HG03378 (cell line): ENCODE measurements around the gene NLRX1.
"Not testable (repeated sequence)": the region's sequence is repeated elsewhere in the genome, so short reads cannot be mapped to it uniquely, and the experiment has no call there.

Experiments
- ATAC-seq: cut with Tn5 transposase; IDR thresholded peaks from one replicate; pipeline ENCODE4 v1.9.1; 2021; ENCODE audit warnings: mild to moderate bottlenecking, moderate library complexity; ENCODE audit not compliant: unreplicated experiment

NLRX1 gene

GRCh38 chr11:119206511-119207414 lies 38.2 kb downstream of the NLRX1 start:
- no peak for ATAC-seq

DNA sequence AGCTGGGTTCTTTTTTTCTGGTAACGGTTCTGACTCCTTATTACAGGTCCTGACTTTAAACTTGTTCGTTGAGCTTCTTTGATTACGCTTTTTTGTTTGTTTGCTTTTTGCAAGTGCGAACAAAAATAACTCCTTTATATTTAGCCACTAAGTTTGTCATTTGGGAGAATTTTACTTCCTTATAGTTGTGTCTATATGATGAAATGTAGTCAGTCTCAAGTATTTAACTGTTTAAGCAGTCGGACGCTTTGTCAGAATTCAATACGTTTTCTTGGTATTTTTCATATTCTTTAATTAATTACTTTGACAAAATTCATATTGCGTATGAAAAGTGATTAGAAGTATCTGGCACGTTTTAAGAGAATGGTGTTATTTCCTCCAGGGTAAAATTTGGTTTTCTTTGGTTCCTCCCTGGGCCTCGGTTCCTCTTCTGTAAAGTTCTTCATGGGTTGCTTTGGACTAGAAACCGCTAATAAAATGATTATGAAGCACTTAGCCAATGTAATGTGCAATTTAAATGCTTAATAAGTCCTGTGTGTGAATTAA lies 39.0 kb downstream of the NLRX1 start:
- no peak for ATAC-seq

DNA sequence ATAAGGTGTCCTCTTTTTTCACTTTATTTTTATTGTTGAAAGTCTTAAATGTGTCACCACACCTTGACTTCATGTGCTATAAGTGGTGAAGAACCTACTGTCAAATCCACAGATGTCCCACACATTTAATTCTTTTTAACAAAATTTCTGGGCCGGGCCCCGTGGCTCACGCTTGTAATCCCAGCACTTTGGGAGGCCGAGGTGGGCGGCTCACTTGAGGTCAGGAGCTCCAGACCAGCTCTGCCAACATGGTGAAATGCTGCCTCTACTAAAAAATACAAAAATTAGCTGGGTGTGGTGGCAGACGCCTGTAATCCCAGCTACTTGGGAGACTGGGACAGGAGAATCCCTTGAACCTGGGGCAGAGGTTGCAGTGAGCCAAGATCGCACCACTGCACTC lies 40.7 kb downstream of the NLRX1 start:
- no peak for ATAC-seq

DNA sequence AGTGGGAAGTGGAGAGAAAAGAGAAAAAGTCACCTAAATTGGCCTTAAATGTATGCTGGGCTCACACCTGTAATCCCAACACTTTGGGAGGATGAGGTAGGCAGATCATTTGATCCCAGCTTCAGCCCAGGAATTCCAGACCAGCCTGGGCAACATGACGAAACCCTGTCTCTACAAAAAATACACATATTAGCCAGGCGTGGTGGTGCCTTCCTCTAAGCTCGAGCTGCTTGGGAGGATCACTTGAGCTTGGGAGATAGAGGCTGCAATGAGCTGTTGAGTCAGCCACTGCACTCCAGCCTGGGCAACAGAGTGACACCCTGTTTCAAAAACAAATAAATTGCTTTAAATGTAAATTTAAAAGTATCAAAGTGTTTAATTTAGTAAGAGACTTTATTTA lies 41.5 kb downstream of the NLRX1 start:
- no peak for ATAC-seq

GRCh38 chr11:119218141-119218878 lies 49.8 kb downstream of the NLRX1 start:
- no peak for ATAC-seq

DNA sequence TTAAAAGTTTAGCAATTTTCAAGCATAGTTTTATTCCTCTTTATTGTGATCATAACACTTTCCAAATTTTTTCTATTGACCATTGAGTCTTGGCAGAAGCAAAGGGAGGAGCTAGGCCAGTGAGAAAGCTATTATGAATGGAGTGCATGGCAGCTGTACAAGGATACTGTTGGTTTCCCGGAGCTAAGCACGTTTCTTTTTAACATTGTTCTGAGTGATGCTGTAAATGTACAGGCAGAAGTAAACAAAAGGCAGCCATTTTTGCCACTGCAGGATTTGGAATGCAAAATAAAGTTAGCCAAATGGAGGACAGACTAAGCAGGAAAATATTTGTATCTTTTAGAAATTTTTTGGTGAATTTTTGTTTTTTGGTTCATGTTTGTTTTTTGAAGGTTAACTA lies 53.8 kb downstream of the NLRX1 start:
- ATAC-seq, result no peak

- ATAC-seq, result no peak
These were observed 54.4 kb downstream of the NLRX1 start for GRCh38 chr11:119222891-119223290.

DNA sequence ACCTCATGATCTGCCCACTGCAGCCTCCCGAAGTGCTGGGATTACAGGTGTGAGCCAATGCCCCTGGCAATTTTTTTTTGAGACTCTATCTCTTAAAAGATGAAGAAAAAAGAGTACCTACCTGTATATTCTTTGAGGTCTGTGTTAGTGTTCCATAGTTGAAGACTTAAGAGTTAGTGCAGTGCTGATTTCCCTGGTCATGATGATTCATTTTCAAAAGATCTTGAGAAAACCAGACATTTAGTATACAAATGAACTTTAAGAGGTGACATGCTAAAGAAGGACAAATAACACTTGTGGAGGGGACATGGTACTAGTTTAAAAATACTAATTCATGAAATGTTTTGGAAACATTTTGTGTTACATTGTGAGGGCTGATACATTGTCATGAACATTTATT lies 55.3 kb downstream of the NLRX1 start:
- no peak for ATAC-seq

DNA sequence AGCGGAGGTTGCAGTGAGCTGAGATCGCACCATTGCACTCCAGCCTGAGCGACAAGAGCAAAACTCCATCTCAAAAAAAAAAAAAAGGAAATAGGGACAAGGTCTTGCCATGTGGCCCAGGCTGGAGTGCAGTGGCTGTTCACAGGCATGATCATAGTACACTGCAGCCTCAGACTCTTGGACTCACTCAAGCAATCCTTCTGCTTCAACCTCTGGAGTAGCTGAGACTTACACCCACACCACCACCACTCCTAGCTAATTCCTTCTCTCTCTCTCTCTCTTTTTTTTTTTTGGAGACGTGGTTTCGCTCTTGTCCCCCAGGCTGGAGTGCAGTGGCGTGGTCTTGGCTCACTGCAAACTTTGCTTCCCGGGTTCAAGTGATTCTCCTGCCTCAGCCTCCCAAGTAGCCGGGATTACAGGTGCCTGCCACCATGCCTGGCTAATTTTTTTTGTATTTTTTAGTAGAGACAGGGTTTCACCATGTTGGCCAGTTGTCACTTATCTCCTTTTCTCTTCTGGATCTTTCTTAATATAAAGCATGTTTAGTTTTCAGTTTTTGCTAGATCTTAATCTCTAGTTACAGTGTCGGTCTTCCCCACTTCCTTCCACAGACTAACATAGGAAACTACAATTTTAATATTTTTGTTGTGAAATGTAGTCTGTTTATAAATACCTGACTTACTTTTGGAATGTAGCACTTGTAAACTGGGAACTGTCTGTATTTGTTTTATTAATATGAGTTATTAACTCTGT lies 60.2 kb downstream of the NLRX1 start:
- ATAC-seq, result not testable (repeated sequence)

DNA sequence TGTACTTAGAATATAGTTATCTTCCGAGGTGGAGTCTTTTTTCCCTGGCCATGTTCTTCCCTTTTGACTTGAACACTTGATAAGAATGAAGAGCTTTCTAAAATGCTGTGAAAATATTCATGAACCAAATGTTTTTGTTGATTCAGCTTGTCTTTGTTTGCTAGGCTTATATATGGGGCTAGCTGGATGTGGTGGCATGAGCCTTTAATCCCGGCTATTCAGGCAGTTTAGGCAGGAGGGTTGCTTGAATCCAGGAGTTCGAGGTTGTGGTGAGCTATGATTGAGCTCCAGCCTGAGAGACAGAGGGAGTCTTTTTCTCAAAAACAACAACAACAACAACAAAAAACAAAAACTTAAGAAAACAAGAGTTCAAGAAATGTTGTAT lies 60.8 kb downstream of the NLRX1 start:
- ATAC-seq, result no peak

GRCh38 chr11:119229741-119230140 lies 61.2 kb downstream of the NLRX1 start:
- ATAC-seq, result no peak
